ENCODE results near the gene TFAP2E. TPM values are rescaled to one million over a fixed set of nuclear protein-coding genes. Genes with fewer than 3 reads are reported as not detected.
A peak's percentile ranks its signal among the peaks of the same experiment; 100 is the strongest.

Gene TFAP2E
- 1 to 10 TPM; 1.2 to 1.9 TPM for total RNA-seq

- Mint-ChIP-seq H3K36me3 (ENCODE audit: insufficient read depth in 2 of 2) (peaks cover 0 to 2% of the 10 kb centered on the region in 2 donors), H3K9me3 (no peaks in the 10 kb centered on the region), H3K4me3 (peak within 1 kb of the TSS in 1 of 2 donors; percentile 46), H3K4me1 (ENCODE audit: low read depth) (peaks cover 10% of the 10 kb centered on the region), H3K27me3 (ENCODE audit: low read depth) (peaks cover 19% of the 10 kb centered on the region), H3K27ac (no peak within 1 kb of the TSS)
- ATAC-seq (replicated peaks in 1 of 2) (no peak), DNase-seq (no peak)
Observed at GRCh38 chr1:35573198-35574124, at the start of gene TFAP2E. TSS of gene TFAP2E (plus strand) at chr1:35573314. CDS start at chr1:35573578, 264 bp downstream.

- H3K4me1 Mint-ChIP-seq (ENCODE audit: low read depth) = peaks cover 8% of the 10 kb centered on the region
- H3K4me3 Mint-ChIP-seq = no peak overlapping the region
- no peak overlapping the region for H3K27ac Mint-ChIP-seq
Observed at GRCh38 chr1:35524106-35524505, 49.0 kb upstream of the TFAP2E start.

GRCh38 chr1:35530168-35530567 is 42.9 kb upstream of the TFAP2E start:
- Mint-ChIP-seq H3K36me3 (ENCODE audit: insufficient read depth in 2 of 2) (peaks cover 17 to 23% of the 10 kb centered on the region in 2 donors), H3K4me1 (ENCODE audit: low read depth) (peaks cover 6% of the 10 kb centered on the region), H3K27ac (peak overlapping the region; percentile 8), H3K9me3 (peaks cover 7 to 13% of the 10 kb centered on the region in 2 donors), H3K27me3 (ENCODE audit: low read depth) (no peaks in the 10 kb centered on the region), H3K4me3 (no peak overlapping the region)
- DNase-seq = no peak
- no peak for ATAC-seq (replicated peaks in 1 of 2)

More at GRCh38 chr1:35524106-35524505, 49.0 kb upstream of the TFAP2E start:
- DNase-seq (no peak), ATAC-seq (replicated peaks in 1 of 2) (no peak)
- no peaks in the 10 kb centered on the region for H3K27me3 Mint-ChIP-seq (ENCODE audit: low read depth)
- peaks cover 12 to 15% of the 10 kb centered on the region in 2 donors for H3K36me3 Mint-ChIP-seq (ENCODE audit: insufficient read depth in 2 of 2)
- H3K9me3 Mint-ChIP-seq = peaks cover 2 to 13% of the 10 kb centered on the region in 2 donors

- peaks cover 14 to 23% of the 10 kb centered on the region in 2 donors for H3K36me3 Mint-ChIP-seq (ENCODE audit: insufficient read depth in 2 of 2)
- H3K4me1 Mint-ChIP-seq (ENCODE audit: low read depth) = peaks cover 14% of the 10 kb centered on the region
- no peak for DNase-seq
- no peak overlapping the region for H3K27ac Mint-ChIP-seq
- peaks cover 7 to 13% of the 10 kb centered on the region in 2 donors for H3K9me3 Mint-ChIP-seq
- ATAC-seq (replicated peaks in 1 of 2) = no peak
- no peak overlapping the region for H3K4me3 Mint-ChIP-seq
- no peaks in the 10 kb centered on the region for H3K27me3 Mint-ChIP-seq (ENCODE audit: low read depth)
Observed at GRCh38 chr1:35530946-35531345, 42.2 kb upstream of the TFAP2E start.

- Mint-ChIP-seq H3K9me3 (peaks cover 7 to 13% of the 10 kb centered on the region in 2 donors), H3K4me3 (no peak overlapping the region), H3K36me3 (ENCODE audit: insufficient read depth in 2 of 2) (peaks cover 14 to 23% of the 10 kb centered on the region in 2 donors), H3K27ac (no peak overlapping the region), H3K27me3 (ENCODE audit: low read depth) (no peaks in the 10 kb centered on the region), H3K4me1 (ENCODE audit: low read depth) (peaks cover 16% of the 10 kb centered on the region)
- ATAC-seq (replicated peaks in 1 of 2) (no peak), DNase-seq (no peak)
Observed at GRCh38 chr1:35531368-35531767, 41.7 kb upstream of the TFAP2E start.

- no peak for ATAC-seq (replicated peaks in 1 of 2)
- Mint-ChIP-seq H3K36me3 (ENCODE audit: insufficient read depth in 2 of 2) (peaks cover 11 to 16% of the 10 kb centered on the region in 2 donors), H3K4me1 (ENCODE audit: low read depth) (peaks cover 29% of the 10 kb centered on the region), H3K27ac (no peak overlapping the region), H3K9me3 (peaks cover 4 to 9% of the 10 kb centered on the region in 2 donors), H3K4me3 (no peak overlapping the region), H3K27me3 (ENCODE audit: low read depth) (no peaks in the 10 kb centered on the region)
- no peak for DNase-seq
Observed at GRCh38 chr1:35532497-35533223, 40.5 kb upstream of the TFAP2E start.

- peaks cover 4 to 7% of the 10 kb centered on the region in 2 donors for H3K9me3 Mint-ChIP-seq
- H3K4me3 Mint-ChIP-seq = no peak overlapping the region
- H3K4me1 Mint-ChIP-seq (ENCODE audit: low read depth) = peaks cover 39% of the 10 kb centered on the region
- H3K27ac Mint-ChIP-seq = no peak overlapping the region
- ATAC-seq (replicated peaks in 1 of 2) (no peak), DNase-seq (no peak)
- peaks cover 10 to 16% of the 10 kb centered on the region in 2 donors for H3K36me3 Mint-ChIP-seq (ENCODE audit: insufficient read depth in 2 of 2)
- H3K27me3 Mint-ChIP-seq (ENCODE audit: low read depth) = no peaks in the 10 kb centered on the region
Observed at GRCh38 chr1:35533586-35533985, 39.5 kb upstream of the TFAP2E start.

GRCh38 chr1:35535243-35535642 is 37.9 kb upstream of the TFAP2E start:
- DNase-seq (no peak), ATAC-seq (replicated peaks in 1 of 2) (no peak)
- H3K4me1 Mint-ChIP-seq (ENCODE audit: low read depth) = peaks cover 55% of the 10 kb centered on the region
- H3K36me3 Mint-ChIP-seq (ENCODE audit: insufficient read depth in 2 of 2) = peaks cover 8% of the 10 kb centered on the region in 2 donors
- no peak overlapping the region for H3K4me3 Mint-ChIP-seq
- H3K9me3 Mint-ChIP-seq = peaks cover 4 to 6% of the 10 kb centered on the region in 2 donors
- H3K27ac Mint-ChIP-seq = no peak overlapping the region
- H3K27me3 Mint-ChIP-seq (ENCODE audit: low read depth) = no peaks in the 10 kb centered on the region

- peak overlapping the region; percentile 41 to 78 for H3K4me3 Mint-ChIP-seq
- DNase-seq = no peak
- ATAC-seq (replicated peaks in 1 of 2) = peak; percentile 60 to 65
Observed at GRCh38 chr1:35536556-35537162, 36.5 kb upstream of the TFAP2E start.

GRCh38 chr1:35537806-35538205 is 35.3 kb upstream of the TFAP2E start:
- Mint-ChIP-seq H3K27ac (peak overlapping the region; percentile 83), H3K27me3 (ENCODE audit: low read depth) (no peaks in the 10 kb centered on the region), H3K36me3 (ENCODE audit: insufficient read depth in 2 of 2) (peaks cover 2 to 3% of the 10 kb centered on the region in 2 donors), H3K4me1 (ENCODE audit: low read depth) (peaks cover 65% of the 10 kb centered on the region), H3K9me3 (no peaks in the 10 kb centered on the region), H3K4me3 (peak overlapping the region; percentile 58 to 73)
- ATAC-seq (replicated peaks in 1 of 2) (no peak), DNase-seq (no peak)

More at GRCh38 chr1:35536556-35537162, 36.5 kb upstream of the TFAP2E start:
- H3K27ac Mint-ChIP-seq = peak overlapping the region; percentile 79
- peaks cover 2 to 3% of the 10 kb centered on the region in 2 donors for H3K36me3 Mint-ChIP-seq (ENCODE audit: insufficient read depth in 2 of 2)
- H3K9me3 Mint-ChIP-seq = no peaks in the 10 kb centered on the region
- H3K4me1 Mint-ChIP-seq (ENCODE audit: low read depth) = peaks cover 60% of the 10 kb centered on the region
- H3K27me3 Mint-ChIP-seq (ENCODE audit: low read depth) = no peaks in the 10 kb centered on the region

- peak in 1 of 2 donors; percentile 36 for DNase-seq
- Mint-ChIP-seq H3K27ac (peak overlapping the region; percentile 98), H3K27me3 (ENCODE audit: low read depth) (no peaks in the 10 kb centered on the region), H3K36me3 (ENCODE audit: insufficient read depth in 2 of 2) (peaks cover 2 to 6% of the 10 kb centered on the region in 2 donors), H3K4me3 (peak overlapping the region; percentile 83 to 89), H3K4me1 (ENCODE audit: low read depth) (peaks cover 70% of the 10 kb centered on the region), H3K9me3 (no peaks in the 10 kb centered on the region)
- ATAC-seq (replicated peaks in 1 of 2) = peak; percentile 80 to 81
Observed at GRCh38 chr1:35539073-35539823, 33.9 kb upstream of the TFAP2E start.

- Mint-ChIP-seq H3K9me3 (no peaks in the 10 kb centered on the region), H3K36me3 (ENCODE audit: insufficient read depth in 2 of 2) (peaks cover 2 to 8% of the 10 kb centered on the region in 2 donors), H3K27ac (peak overlapping the region; percentile 98), H3K4me3 (peak overlapping the region; percentile 83 to 89), H3K27me3 (ENCODE audit: low read depth) (no peaks in the 10 kb centered on the region), H3K4me1 (ENCODE audit: low read depth) (peaks cover 72% of the 10 kb centered on the region)
- DNase-seq = no peak
- ATAC-seq (replicated peaks in 1 of 2) = peak; percentile 48 to 56
Observed at GRCh38 chr1:35539824-35540261, 33.3 kb upstream of the TFAP2E start.
